NT2/D1 (cell line): ENCODE results near the gene SEPTIN5.
"Not testable (repeated sequence)": the region's sequence is repeated elsewhere in the genome, so short reads cannot be mapped to it uniquely, and the experiment has no call there.

Source experiments
- DNase-seq: peaks from one replicate; pipeline ENCODE4 v3.0.0-alpha.2; 2011; ENCODE audit warnings: low read depth, low spot score
- H3K27me3 ChIP-seq: 2 replicates; pipeline ENCODE4 v1.6.0; 2011; ENCODE audit warnings: mild to moderate bottlenecking; ENCODE audit not compliant: insufficient read length, insufficient read depth
- H3K36me3 ChIP-seq: 2 replicates; pipeline ENCODE4 v1.6.1; 2011; ENCODE audit warnings: mild to moderate bottlenecking, low read length, mixed read lengths; ENCODE audit not compliant: insufficient read depth, insufficient read length
- H3K4me1 ChIP-seq: 2 replicates; pipeline ENCODE4 v1.5.1; 2011; ENCODE audit not compliant: insufficient read depth, insufficient read length
- H3K4me3 ChIP-seq: 2 replicates; pipeline ENCODE4 v1.5.1; 2011; ENCODE audit warnings: low read depth; ENCODE audit not compliant: insufficient read length
- H3K9ac ChIP-seq: 2 replicates; pipeline ENCODE4 v1.6.0; 2011; ENCODE audit warnings: low read depth; ENCODE audit not compliant: insufficient read length
- H3K9me3 ChIP-seq: 2 replicates; pipeline ENCODE4 v1.5.1; 2011; ENCODE audit warnings: mild to moderate bottlenecking, low read length; ENCODE audit not compliant: insufficient read depth
- SUZ12 ChIP-seq: IDR thresholded peaks from 2 replicates; pipeline ENCODE4 v1.6.1; 2011; ENCODE audit not compliant: insufficient read length, insufficient read depth; ENCODE audit errors: extremely low read depth
- YY1 ChIP-seq: IDR thresholded peaks from 2 replicates; pipeline ENCODE4 v1.6.1; 2011; ENCODE audit not compliant: insufficient read length, insufficient read depth
- ZNF274 ChIP-seq: IDR thresholded peaks from 2 replicates; pipeline ENCODE4 v1.6.1; 2011; ENCODE audit warnings: mild to moderate bottlenecking, low read depth, low read length

SEPTIN5 gene

DNA sequence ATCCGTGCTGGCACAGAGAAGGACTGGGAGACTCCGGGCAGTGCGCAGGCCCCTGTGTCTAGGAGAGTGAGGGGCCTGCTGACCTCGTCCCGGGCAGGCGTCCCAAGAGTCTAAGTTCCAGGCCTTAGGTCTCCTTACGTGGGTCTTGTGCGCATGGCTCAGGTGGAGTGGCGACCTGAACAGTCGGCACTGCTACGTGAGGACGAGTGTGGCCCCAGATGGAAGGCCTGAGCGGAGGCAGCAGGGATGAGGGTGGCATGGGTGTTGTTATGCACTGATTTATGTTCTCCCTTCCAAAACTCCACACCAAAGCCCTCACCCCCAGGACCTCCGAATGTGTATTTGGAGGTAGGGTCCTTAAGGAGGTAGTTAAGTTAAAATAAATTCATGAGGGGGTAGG lies 20.7 kb upstream of the SEPTIN5 start:
- no peaks in the 10 kb centered on the region for H3K27me3 ChIP-seq

DNA sequence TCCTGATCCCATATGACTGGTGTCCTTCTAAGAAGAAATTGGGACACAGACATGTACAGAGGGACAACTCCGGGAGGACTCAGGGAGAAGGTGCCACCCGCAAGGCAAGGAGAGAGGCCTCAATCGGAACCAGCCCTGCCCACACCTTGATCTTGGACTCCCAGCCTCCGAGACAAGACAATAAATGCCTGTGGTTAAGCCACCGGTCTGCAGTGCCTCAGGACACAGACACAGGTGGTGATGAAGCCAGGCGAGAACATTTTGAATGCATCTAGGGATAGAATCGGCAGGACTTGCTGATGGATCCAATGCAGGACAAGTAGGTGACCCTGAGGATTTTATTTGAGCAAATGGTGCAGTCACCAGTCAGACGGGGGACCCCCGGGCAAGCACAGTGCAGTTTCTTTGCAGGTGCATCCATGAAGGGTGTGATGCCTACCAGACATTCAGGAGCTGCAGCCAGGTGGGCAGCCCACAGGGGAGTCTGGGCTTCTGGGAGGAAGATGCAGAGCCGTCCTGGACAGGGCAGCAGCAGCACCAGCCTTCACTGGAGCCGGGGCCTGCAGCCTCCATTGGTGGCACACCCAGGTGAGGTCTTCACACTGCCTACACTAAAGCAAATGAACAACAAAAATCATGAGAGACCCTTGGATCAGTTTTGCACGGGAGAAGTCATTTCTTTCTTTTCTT lies 20.2 kb upstream of the SEPTIN5 start:
- no peak overlapping the region for H3K9ac ChIP-seq
- no peak overlapping the region for H3K4me3 ChIP-seq
- H3K27me3 ChIP-seq, result no peaks in the 10 kb centered on the region
- H3K9me3 ChIP-seq, result no peaks in the 10 kb centered on the region
- no peak for TF ChIP-seq ZNF274
- TF ChIP-seq SUZ12, result no peak
- TF ChIP-seq YY1, result no peak
- peaks cover 9% of the 10 kb centered on the region for H3K4me1 ChIP-seq
- no peaks in the 10 kb centered on the region for H3K36me3 ChIP-seq
- DNase-seq, result no peak

More for the DNA sequence above, 20.7 kb upstream of the SEPTIN5 start:
- Histone ChIP-seq H3K4me3 (no peak overlapping the region), H3K36me3 (no peaks in the 10 kb centered on the region), H3K9me3 (no peaks in the 10 kb centered on the region), H3K9ac (no peak overlapping the region), H3K4me1 (peaks cover 9% of the 10 kb centered on the region)
- DNase-seq, result no peak
- TF ChIP-seq YY1 (no peak), SUZ12 (no peak), ZNF274 (no peak)

DNA sequence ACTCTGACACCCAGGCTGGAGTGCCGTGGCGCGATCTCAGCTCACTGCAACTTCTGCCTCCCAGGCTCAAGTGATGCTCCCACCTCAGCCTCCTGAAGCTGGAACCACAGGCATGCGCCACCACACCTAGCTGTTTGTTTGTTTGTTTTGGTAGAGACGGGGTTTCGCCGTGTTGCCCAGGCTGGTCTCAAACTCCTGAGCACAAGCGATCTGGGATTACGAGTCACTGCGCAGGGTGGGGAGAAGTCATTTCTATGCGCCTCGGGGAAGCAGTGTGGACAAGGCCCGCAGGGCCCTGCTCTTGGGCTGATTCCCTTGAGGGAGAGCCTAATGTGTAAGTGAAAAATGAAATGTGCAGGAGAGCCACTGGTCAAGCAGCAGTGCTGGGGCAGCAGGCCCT lies 19.6 kb upstream of the SEPTIN5 start:
- Histone ChIP-seq H3K9ac (no peak overlapping the region), H3K4me1 (peaks cover 9% of the 10 kb centered on the region), H3K36me3 (no peaks in the 10 kb centered on the region), H3K27me3 (no peaks in the 10 kb centered on the region), H3K4me3 (no peak overlapping the region), H3K9me3 (no peaks in the 10 kb centered on the region)
- DNase-seq, result no peak
- no peak for TF ChIP-seq ZNF274
- no peak for TF ChIP-seq SUZ12
- TF ChIP-seq YY1, result no peak

DNA sequence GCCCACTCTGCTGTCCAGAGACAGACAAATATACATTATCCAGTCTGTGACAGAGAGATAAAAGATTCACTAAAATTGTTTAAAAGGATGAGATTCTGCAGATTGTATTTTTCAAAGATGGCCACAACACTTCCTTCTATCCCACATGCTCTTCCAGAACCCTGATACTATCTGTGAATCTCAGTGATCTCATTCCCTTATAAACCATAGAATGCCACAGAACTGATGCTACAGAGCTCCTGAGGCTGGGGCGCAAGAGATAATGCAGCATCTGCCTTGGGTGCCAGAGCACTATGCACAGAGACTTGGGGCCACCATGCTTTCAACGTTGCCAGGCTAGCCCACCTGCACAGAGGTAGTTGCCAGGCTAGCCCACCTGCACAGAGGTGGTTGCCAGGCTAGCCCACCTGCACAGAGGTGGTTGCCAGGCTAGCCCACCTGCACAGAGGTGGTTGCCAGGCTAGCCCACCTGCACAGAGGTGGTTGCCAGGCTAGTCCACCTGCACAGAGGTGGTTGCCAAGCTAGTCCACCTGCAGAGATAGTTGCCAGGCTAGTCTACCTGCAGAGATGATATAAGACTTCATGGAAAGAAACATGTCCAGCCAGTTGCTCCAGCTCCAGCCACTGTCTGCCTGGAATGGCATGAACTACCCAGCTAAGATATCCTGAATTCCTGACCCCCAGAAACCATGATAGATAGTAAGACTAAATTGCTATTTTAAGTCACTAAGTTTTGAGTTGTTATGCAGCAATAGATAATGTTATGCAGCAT lies 17.6 kb upstream of the SEPTIN5 start:
- Histone ChIP-seq H3K27me3 (no peaks in the 10 kb centered on the region), H3K9me3 (no peaks in the 10 kb centered on the region), H3K9ac (no peak overlapping the region), H3K4me1 (peaks cover 9% of the 10 kb centered on the region), H3K4me3 (no peak overlapping the region), H3K36me3 (no peaks in the 10 kb centered on the region)
- TF ChIP-seq ZNF274, result no peak
- TF ChIP-seq YY1, result no peak
- TF ChIP-seq SUZ12, result no peak
- DNase-seq, result no peak

DNA sequence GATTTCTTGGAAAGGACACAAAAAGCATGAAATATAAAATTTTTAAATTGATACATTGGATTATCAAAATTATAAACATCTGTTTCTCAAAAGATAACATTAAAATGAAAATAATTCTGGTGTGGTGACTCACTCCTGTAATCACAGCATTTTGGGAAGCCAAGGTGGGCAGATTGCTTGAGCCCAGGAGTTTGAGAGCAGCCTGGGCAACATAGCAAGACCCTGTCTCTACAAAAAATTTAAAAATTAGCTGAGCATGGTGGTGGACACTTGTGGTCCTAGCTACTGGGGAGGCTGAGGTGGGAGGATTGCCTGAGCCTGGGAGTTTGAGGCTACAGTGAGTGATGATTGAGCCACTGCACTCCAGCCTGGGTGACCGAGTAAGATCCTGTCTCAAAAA lies 16.4 kb upstream of the SEPTIN5 start:
- H3K4me3 ChIP-seq, H3K36me3 ChIP-seq, DNase-seq, H3K9ac ChIP-seq, H3K4me1 ChIP-seq, H3K9me3 ChIP-seq, H3K27me3 ChIP-seq: not testable (repeated sequence)

DNA sequence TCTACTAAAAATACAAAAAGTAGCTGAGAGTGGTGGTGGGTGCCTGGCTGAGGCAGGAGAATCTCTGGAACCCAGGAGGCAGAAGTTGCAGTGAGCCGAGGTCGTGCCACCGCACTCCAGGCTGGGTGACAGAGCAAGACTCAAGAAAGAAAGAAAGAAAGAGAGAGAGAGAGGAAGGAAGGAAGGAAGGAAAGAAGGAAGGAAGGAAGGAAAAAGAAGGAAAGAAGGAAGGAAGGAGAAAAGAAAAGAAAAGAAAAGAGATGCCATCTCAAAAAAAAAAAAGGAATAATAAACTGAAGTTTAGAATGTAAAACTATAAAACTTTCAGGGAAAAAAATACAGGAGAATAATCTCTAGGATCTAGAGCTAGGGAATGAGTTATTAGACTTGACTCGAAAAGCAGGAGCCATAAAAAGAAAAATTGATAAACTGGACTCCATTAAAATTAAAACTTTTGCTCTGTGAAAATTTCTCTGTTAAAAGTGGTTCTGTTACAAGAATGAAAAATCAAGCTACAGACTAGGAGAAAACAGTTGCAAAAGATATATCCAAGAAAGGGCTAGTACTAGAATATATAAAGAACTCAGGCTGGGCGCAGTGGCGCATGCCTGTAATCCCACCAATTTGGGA lies 13.4 kb upstream of the SEPTIN5 start:
- H3K4me3 ChIP-seq, result no peak overlapping the region
- no peaks in the 10 kb centered on the region for H3K9me3 ChIP-seq
- H3K36me3 ChIP-seq, result no peaks in the 10 kb centered on the region
- H3K27me3 ChIP-seq, result no peaks in the 10 kb centered on the region
- no peak for TF ChIP-seq ZNF274
- TF ChIP-seq YY1, result no peak
- no peak for TF ChIP-seq SUZ12
- no peak overlapping the region for H3K9ac ChIP-seq
- H3K4me1 ChIP-seq, result peaks cover 18% of the 10 kb centered on the region
- DNase-seq, result no peak

DNA sequence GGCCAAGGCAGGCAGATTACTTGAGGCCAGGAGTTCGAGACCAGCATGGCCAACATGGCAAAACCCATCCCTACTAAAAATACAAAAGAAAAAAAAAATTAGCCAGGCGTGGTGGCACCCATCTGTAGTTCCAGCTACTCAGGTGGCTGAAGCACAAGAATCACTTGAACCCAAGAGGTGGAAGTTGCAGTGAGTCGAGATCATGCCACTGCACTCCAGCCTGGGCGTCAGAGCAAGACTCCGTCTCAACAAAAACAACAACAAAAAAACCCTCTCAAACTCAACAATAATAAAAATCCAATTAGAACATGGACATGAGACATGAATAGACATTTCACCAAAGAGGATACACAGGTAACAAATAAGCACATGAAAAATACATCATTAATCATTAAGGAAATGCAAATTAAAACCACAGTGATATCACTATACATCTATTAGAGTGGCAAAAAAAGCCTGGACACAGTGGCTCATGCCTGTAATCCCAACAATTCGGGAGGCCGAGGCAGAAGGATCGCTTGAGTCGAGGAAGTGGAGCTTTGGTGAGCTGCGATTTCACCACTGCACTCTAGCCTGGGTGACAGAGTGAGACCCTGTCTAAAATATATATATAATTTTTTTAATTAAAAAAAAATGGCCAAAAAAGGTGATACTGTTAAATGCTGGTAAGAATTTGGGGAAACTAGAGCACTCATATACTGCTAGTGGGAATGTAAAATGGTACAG lies 12.7 kb upstream of the SEPTIN5 start:
- no peak overlapping the region for H3K9ac ChIP-seq
- peaks cover 15% of the 10 kb centered on the region for H3K4me1 ChIP-seq
- TF ChIP-seq ZNF274 (no peak), SUZ12 (no peak), YY1 (no peak)
- H3K27me3 ChIP-seq, result no peaks in the 10 kb centered on the region
- no peaks in the 10 kb centered on the region for H3K9me3 ChIP-seq
- H3K4me3 ChIP-seq, result no peak overlapping the region
- H3K36me3 ChIP-seq, result no peaks in the 10 kb centered on the region
- DNase-seq, result no peak
